ENCODE data around the gene SPCS3.
A peak's percentile ranks its signal among the peaks of the same experiment; 100 is the strongest.

SPCS3 gene

GRCh38 chr4:176334066-176334465, 14.3 kb downstream of the SPCS3 start:
- peaks cover 2% of the 10 kb centered on the region for H3K4me1 ChIP-seq (ENCODE audit: control insufficient read depth, insufficient read depth, low read depth, low read length)
- no peak overlapping the region for H2BK15ac ChIP-seq (ENCODE audit: low read depth, poor library complexity, severe bottlenecking)
- H3K14ac ChIP-seq (ENCODE audit: low read length in 2 of 2) = peak overlapping the region in 1 of 2 experiments; percentile 41
- no peak overlapping the region for H3K9ac ChIP-seq (ENCODE audit: low read length)
- no peak overlapping the region for H3K27ac ChIP-seq (ENCODE audit: low read length, poor library complexity, severe bottlenecking)
- no peak overlapping the region for H3K4me2 ChIP-seq (ENCODE audit: low read length, poor library complexity, severe bottlenecking)
- H3K36me3 ChIP-seq (ENCODE audit: control insufficient read depth in 1 of 2, insufficient read depth in 2 of 2, low read depth in 1 of 2, low read length in 2 of 2) = peaks cover 5 to 38% of the 10 kb centered on the region in 2 experiments
- no peak overlapping the region for H2AK5ac ChIP-seq (ENCODE audit: low read length, severe bottlenecking)
- H3K9me3 ChIP-seq (ENCODE audit: control insufficient read depth, low read length) = no peaks in the 10 kb centered on the region
- no peak overlapping the region for H2BK12ac ChIP-seq (ENCODE audit: low read length in 2 of 2)
- no peak overlapping the region for H3K4me3 ChIP-seq (ENCODE audit: insufficient read depth in 1 of 2, low read depth in 1 of 2, low read length in 2 of 2)
- H2BK5ac ChIP-seq (ENCODE audit: low read depth, low read length, poor library complexity, severe bottlenecking) = no peak overlapping the region
- WGBS = 68% methylated on average over 4 of the region's 5 CpGs
- no peak overlapping the region for H2BK120ac ChIP-seq (ENCODE audit: low read depth, low read length)
- peaks cover 8% of the 10 kb centered on the region for H3K79me1 ChIP-seq (replicated peaks; ENCODE audit: low read length, poor library complexity, severe bottlenecking)
- peak overlapping the region in 1 of 2 experiments; percentile 40 for H3K23ac ChIP-seq (ENCODE audit: low read length in 2 of 2)
- no peak overlapping the region for H2AFZ ChIP-seq (ENCODE audit: low read depth, low read length)
- H3K27me3 ChIP-seq (ENCODE audit: control insufficient read depth in 1 of 2, insufficient read depth in 1 of 2, low read length in 2 of 2) = no peaks in the 10 kb centered on the region
- no peak overlapping the region for H3K4ac ChIP-seq (ENCODE audit: low read depth in 1 of 2, low read length in 2 of 2)
- no peak overlapping the region for H3K18ac ChIP-seq (ENCODE audit: low read depth in 1 of 2, low read length in 2 of 2)
- no peak overlapping the region for H4K91ac ChIP-seq (ENCODE audit: low read length)
- peak; percentile 33 for DNase-seq
- peak overlapping the region; percentile 28 for H4K8ac ChIP-seq (ENCODE audit: low read length)

GRCh38 chr4:176335421-176335820, 15.7 kb downstream of the SPCS3 start:
- Histone ChIP-seq H2BK5ac (ENCODE audit: low read depth, low read length, poor library complexity, severe bottlenecking) (no peak overlapping the region), H3K14ac (ENCODE audit: low read length in 2 of 2) (no peak overlapping the region), H2BK120ac (ENCODE audit: low read depth, low read length) (no peak overlapping the region), H3K18ac (ENCODE audit: low read depth in 1 of 2, low read length in 2 of 2) (no peak overlapping the region), H4K91ac (ENCODE audit: low read length) (no peak overlapping the region), H2BK15ac (ENCODE audit: low read depth, poor library complexity, severe bottlenecking) (no peak overlapping the region), H3K36me3 (ENCODE audit: control insufficient read depth in 1 of 2, insufficient read depth in 2 of 2, low read depth in 1 of 2, low read length in 2 of 2) (peaks cover 5 to 24% of the 10 kb centered on the region in 2 experiments), H2AK5ac (ENCODE audit: low read length, severe bottlenecking) (no peak overlapping the region), H3K27me3 (ENCODE audit: control insufficient read depth in 1 of 2, insufficient read depth in 1 of 2, low read length in 2 of 2) (no peaks in the 10 kb centered on the region), H3K4me3 (ENCODE audit: insufficient read depth in 1 of 2, low read depth in 1 of 2, low read length in 2 of 2) (no peak overlapping the region), H3K9ac (ENCODE audit: low read length) (no peak overlapping the region), H2BK12ac (ENCODE audit: low read length in 2 of 2) (no peak overlapping the region), H2AFZ (ENCODE audit: low read depth, low read length) (no peak overlapping the region), H3K4ac (ENCODE audit: low read depth in 1 of 2, low read length in 2 of 2) (no peak overlapping the region), H3K79me1 (replicated peaks; ENCODE audit: low read length, poor library complexity, severe bottlenecking) (peaks cover 10% of the 10 kb centered on the region), H3K23ac (ENCODE audit: low read length in 2 of 2) (no peak overlapping the region), H3K4me2 (ENCODE audit: low read length, poor library complexity, severe bottlenecking) (no peak overlapping the region), H4K8ac (ENCODE audit: low read length) (no peak overlapping the region), H3K9me3 (ENCODE audit: control insufficient read depth, low read length) (no peaks in the 10 kb centered on the region), H3K4me1 (ENCODE audit: control insufficient read depth, insufficient read depth, low read depth, low read length) (peaks cover 3% of the 10 kb centered on the region), H3K27ac (ENCODE audit: low read length, poor library complexity, severe bottlenecking) (no peak overlapping the region)
- no peak for DNase-seq
- WGBS = 40% methylated on average over 1 of the region's 1 CpG

DNA sequence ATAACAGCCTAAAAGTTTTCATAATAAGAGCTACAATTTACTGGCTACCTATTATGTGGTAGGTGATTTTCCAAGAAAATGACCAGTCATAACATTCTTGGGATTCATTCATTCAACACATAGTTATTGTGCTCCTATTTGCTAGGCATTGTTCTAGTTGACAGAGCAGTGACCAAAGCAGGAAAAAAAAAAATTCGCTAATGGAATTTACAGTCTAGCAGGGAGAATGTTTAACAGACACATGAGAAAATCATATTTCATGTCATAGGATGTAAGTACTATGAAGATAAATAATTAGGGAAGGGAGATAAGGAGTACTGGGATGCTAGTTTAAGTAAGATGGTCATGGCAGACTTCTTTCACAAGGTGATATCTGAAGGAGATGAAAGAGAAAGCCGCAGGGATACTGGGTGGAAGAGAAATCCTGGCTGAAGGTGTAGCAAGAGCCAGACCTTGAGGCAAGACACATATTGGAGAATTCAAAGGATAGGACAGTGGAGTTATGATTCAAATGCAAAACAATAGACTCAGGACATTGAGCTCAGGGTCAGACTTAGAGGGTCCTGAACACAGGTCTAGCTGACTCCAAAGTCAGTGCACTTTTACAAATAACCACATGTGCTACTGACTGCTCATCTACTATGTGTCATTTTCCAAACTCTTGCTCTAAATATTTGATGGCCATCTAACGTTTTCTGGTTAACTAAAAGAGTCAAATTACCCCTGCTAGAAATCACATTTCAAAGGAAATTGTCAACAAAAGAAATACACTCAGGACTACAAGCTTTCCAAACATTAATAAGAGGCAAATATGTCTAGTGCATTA, 20.4 kb downstream of the SPCS3 start:
- H3K4me1 ChIP-seq (ENCODE audit: control insufficient read depth, insufficient read depth, low read depth, low read length) = peaks cover 4% of the 10 kb centered on the region
- no peak overlapping the region for H2BK15ac ChIP-seq (ENCODE audit: low read depth, poor library complexity, severe bottlenecking)
- H3K4me3 ChIP-seq (ENCODE audit: insufficient read depth in 1 of 2, low read depth in 1 of 2, low read length in 2 of 2) = no peak overlapping the region
- H2BK12ac ChIP-seq (ENCODE audit: low read length in 2 of 2) = no peak overlapping the region
- H2BK5ac ChIP-seq (ENCODE audit: low read depth, low read length, poor library complexity, severe bottlenecking) = no peak overlapping the region
- WGBS = 60% methylated on average over 3 of the region's 3 CpGs
- peaks cover 10 to 16% of the 10 kb centered on the region in 2 experiments for H3K36me3 ChIP-seq (ENCODE audit: control insufficient read depth in 1 of 2, insufficient read depth in 2 of 2, low read depth in 1 of 2, low read length in 2 of 2)
- H3K9me3 ChIP-seq (ENCODE audit: control insufficient read depth, low read length) = peaks cover 18% of the 10 kb centered on the region
- no peak overlapping the region for H3K14ac ChIP-seq (ENCODE audit: low read length in 2 of 2)
- no peak overlapping the region for H4K8ac ChIP-seq (ENCODE audit: low read length)
- H3K9ac ChIP-seq (ENCODE audit: low read length) = peak overlapping the region; percentile 73
- no peak overlapping the region for H3K18ac ChIP-seq (ENCODE audit: low read depth in 1 of 2, low read length in 2 of 2)
- H3K4ac ChIP-seq (ENCODE audit: low read depth in 1 of 2, low read length in 2 of 2) = no peak overlapping the region
- H2BK120ac ChIP-seq (ENCODE audit: low read depth, low read length) = no peak overlapping the region
- peaks cover 26% of the 10 kb centered on the region for H3K79me1 ChIP-seq (replicated peaks; ENCODE audit: low read length, poor library complexity, severe bottlenecking)
- H2AK5ac ChIP-seq (ENCODE audit: low read length, severe bottlenecking) = peak overlapping the region; percentile 29
- no peak overlapping the region for H3K23ac ChIP-seq (ENCODE audit: low read length in 2 of 2)
- H3K27ac ChIP-seq (ENCODE audit: low read length, poor library complexity, severe bottlenecking) = peak overlapping the region; percentile 78
- H4K91ac ChIP-seq (ENCODE audit: low read length) = no peak overlapping the region
- H3K27me3 ChIP-seq (ENCODE audit: control insufficient read depth in 1 of 2, insufficient read depth in 1 of 2, low read length in 2 of 2) = no peaks in the 10 kb centered on the region
- H2AFZ ChIP-seq (ENCODE audit: low read depth, low read length) = no peak overlapping the region
- H3K4me2 ChIP-seq (ENCODE audit: low read length, poor library complexity, severe bottlenecking) = no peak overlapping the region
- DNase-seq = no peak

DNA sequence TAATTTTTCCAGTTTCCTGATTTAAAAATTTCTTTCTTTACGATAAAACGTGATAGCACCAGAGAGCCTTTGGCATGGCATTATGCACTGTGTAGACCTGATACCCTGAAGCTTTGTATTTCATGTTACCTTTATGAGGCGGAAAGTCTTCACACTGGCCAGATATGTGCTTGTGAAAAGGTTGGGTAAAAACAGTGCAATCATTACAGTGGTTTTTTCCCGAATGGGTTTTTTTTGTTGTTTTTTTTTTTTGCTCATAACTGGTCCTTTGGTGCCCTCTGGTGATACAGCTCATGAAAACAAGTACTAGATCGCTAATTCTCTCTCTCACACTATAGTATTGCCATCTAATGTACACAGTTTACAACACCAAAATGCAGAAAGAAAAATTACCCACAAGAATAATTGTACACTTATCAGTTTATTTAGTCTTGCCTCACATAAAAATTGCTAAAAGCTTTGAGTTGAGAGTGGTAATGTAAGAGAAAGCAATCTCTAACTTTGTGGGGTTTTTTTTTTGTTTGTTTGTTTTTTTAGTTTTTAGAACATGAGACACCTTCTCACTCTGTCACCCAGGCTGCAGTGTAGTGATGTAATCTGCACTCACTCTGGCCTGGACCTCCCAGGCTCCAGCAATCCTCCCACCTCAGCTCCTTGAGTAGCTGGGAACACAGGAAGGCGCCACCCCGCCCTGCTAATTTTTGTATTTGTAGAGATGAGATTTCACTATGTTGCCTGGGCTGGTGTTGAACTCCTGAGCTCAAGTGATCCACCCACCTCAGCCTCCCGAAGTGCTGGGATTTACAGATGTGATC, 21.3 kb downstream of the SPCS3 start:
- Histone ChIP-seq H3K27me3 (ENCODE audit: control insufficient read depth in 1 of 2, insufficient read depth in 1 of 2, low read length in 2 of 2) (no peaks in the 10 kb centered on the region), H3K27ac (ENCODE audit: low read length, poor library complexity, severe bottlenecking) (peak overlapping the region; percentile 31), H3K36me3 (ENCODE audit: control insufficient read depth in 1 of 2, insufficient read depth in 2 of 2, low read depth in 1 of 2, low read length in 2 of 2) (peaks cover 10 to 16% of the 10 kb centered on the region in 2 experiments), H3K23ac (ENCODE audit: low read length in 2 of 2) (no peak overlapping the region), H3K4me1 (ENCODE audit: control insufficient read depth, insufficient read depth, low read depth, low read length) (peaks cover 5% of the 10 kb centered on the region), H3K18ac (ENCODE audit: low read depth in 1 of 2, low read length in 2 of 2) (no peak overlapping the region), H4K8ac (ENCODE audit: low read length) (peak overlapping the region; percentile 46), H2BK120ac (ENCODE audit: low read depth, low read length) (no peak overlapping the region), H3K4me2 (ENCODE audit: low read length, poor library complexity, severe bottlenecking) (no peak overlapping the region), H4K91ac (ENCODE audit: low read length) (no peak overlapping the region), H2BK5ac (ENCODE audit: low read depth, low read length, poor library complexity, severe bottlenecking) (no peak overlapping the region), H2BK12ac (ENCODE audit: low read length in 2 of 2) (no peak overlapping the region), H3K9me3 (ENCODE audit: control insufficient read depth, low read length) (peaks cover 18% of the 10 kb centered on the region), H3K79me1 (replicated peaks; ENCODE audit: low read length, poor library complexity, severe bottlenecking) (peaks cover 25% of the 10 kb centered on the region), H2AFZ (ENCODE audit: low read depth, low read length) (no peak overlapping the region), H3K9ac (ENCODE audit: low read length) (peak overlapping the region; percentile 73), H2AK5ac (ENCODE audit: low read length, severe bottlenecking) (peak overlapping the region; percentile 38), H3K4me3 (ENCODE audit: insufficient read depth in 1 of 2, low read depth in 1 of 2, low read length in 2 of 2) (no peak overlapping the region), H3K4ac (ENCODE audit: low read depth in 1 of 2, low read length in 2 of 2) (no peak overlapping the region), H2BK15ac (ENCODE audit: low read depth, poor library complexity, severe bottlenecking) (no peak overlapping the region), H3K14ac (ENCODE audit: low read length in 2 of 2) (no peak overlapping the region)
- peak; percentile 67 for DNase-seq
- 75% methylated on average over 5 of the region's 8 CpGs for WGBS

All from mesenchymal stem cell (in vitro differentiated cells and primary cell).